HCT116 (cell line): ENCODE measurements around the gene PITPNC1. TPM values are rescaled to one million over a fixed set of nuclear protein-coding genes. Genes with fewer than 3 reads are reported as not detected.

Experiments
- ATAC-seq: fragments of 200-7000 bp; cut with Tn5 transposase; 2 replicates; pipeline ENCODE4 v1.9.1; 2020; ENCODE audit warnings: mild to moderate bottlenecking, moderate library complexity
- BruUV-seq: library from RNA; stranded (reverse); fragments of 400-500 nt; replicated peaks from 2 replicates; lab custom pipeline; 2021; lab: Mats Ljungman, UMichigan
- CTCF ChIA-PET: fragments of 300-600 bp; sonication (Branson Sonifier 250); formaldehyde crosslinking; loops from one replicate; lab custom pipeline; 2021; ENCODE audit warnings: antibody characterized with exemption; lab: Charles Lee
- POLR2A ChIA-PET: fragments of 300-600, 350-600 bp; sonication (Branson Sonifier 250); formaldehyde crosslinking; loops from one replicate; lab custom pipeline; 2021; ENCODE audit warnings: antibody characterized with exemption; lab: Charles Lee
- RAD21 ChIA-PET, 2 experiments: fragments of 300-600 bp; sonication (Branson Sonifier 250); formaldehyde crosslinking; loops; one replicate each; lab custom pipeline; 2023; ENCODE audit warnings: low total read pairs in 2 of 2; ENCODE audit not compliant: uncharacterized antibody in 2 of 2, unreplicated experiment in 2 of 2, low non-redundant PET in 1 of 2; lab: Charles Lee
- DNase-seq: peaks from one replicate; pipeline ENCODE4 v3.0.0-alpha.2; 2010; ENCODE audit warnings: low read depth, low spot score
- H2AFZ ChIP-seq: fragments of 200-600 bp; shearing (Covaris generic), sonication (generic); 2 replicates; pipeline ENCODE4 v1.6.1; 2017; ENCODE audit warnings: low read depth, mixed run types, mixed read lengths, antibody characterized with exemption, low read length; ENCODE audit not compliant: poor library complexity, severe bottlenecking
- H3K27ac ChIP-seq: 2 replicates; pipeline ENCODE4 v1.5.1; 2012; ENCODE audit warnings: low read depth, low read length
- H3K27me3 ChIP-seq: fragments of 200-600 bp; sonication (generic); 2 replicates; pipeline ENCODE4 v1.6.1; 2016; ENCODE audit warnings: mixed run types, low read length, mixed read lengths; ENCODE audit not compliant: insufficient read depth
- H3K36me3 ChIP-seq, 2 experiments: fragments of 200-500 bp in 1 of 2; fragments of 200-600 bp in 1 of 2; sonication (Bioruptor generic) in 1 of 2; sonication (generic) in 1 of 2; 2 replicates each; pipeline versions ENCODE4 v1.5.1 to v1.6.1; 2014 to 2016; ENCODE audit warnings: low read length in 2 of 2, inconsistent platforms in 1 of 2, mixed read lengths in 1 of 2, mixed run types in 1 of 2; ENCODE audit not compliant: insufficient read depth in 2 of 2, control insufficient read depth in 1 of 2
- H3K4me1 ChIP-seq, 2 experiments: fragments of 200-600 bp in 1 of 2; sonication (generic) in 1 of 2; 2 replicates each; pipeline versions ENCODE4 v1.5.1 to v1.6.1; 2012 to 2017; ENCODE audit warnings: low read length in 2 of 2, inconsistent platforms in 1 of 2, mild to moderate bottlenecking in 1 of 2, mixed read lengths in 1 of 2, mixed run types in 1 of 2, moderate library complexity in 1 of 2; ENCODE audit not compliant: insufficient read depth in 2 of 2, control insufficient read depth in 1 of 2
- H3K4me2 ChIP-seq: fragments of 200-600 bp; sonication (generic); 2 replicates; pipeline ENCODE4 v1.6.1; 2017; ENCODE audit warnings: mixed run types, low read length, mixed read lengths
- H3K4me3 ChIP-seq, 2 experiments: fragments of 200-600 bp in 1 of 2; sonication (generic) in 1 of 2; replicated peaks in 1 of 2; 2 replicates each; pipeline ENCODE4 v1.5.1; 2011 to 2016; ENCODE audit warnings: low read length in 2 of 2, control low read depth in 1 of 2, low read depth in 1 of 2, mild to moderate bottlenecking in 1 of 2, mixed read lengths in 1 of 2, mixed run types in 1 of 2
- H3K79me2 ChIP-seq: fragments of 200-600 bp; sonication (generic); 2 replicates; pipeline ENCODE4 v1.6.1; 2017; ENCODE audit warnings: mild to moderate bottlenecking, mixed run types, low read length, moderate library complexity, mixed read lengths; ENCODE audit not compliant: insufficient read depth
- H3K9ac ChIP-seq: fragments of 200-600 bp; sonication (generic); 2 replicates; pipeline ENCODE4 v1.6.1; 2016; ENCODE audit warnings: low read length, mixed read lengths
- H3K9me2 ChIP-seq: fragments of 200-600 bp; sonication (generic), shearing (Covaris generic); 2 replicates; pipeline ENCODE4 v1.6.1; 2017; ENCODE audit warnings: mixed run types, mild to moderate bottlenecking, moderate library complexity; ENCODE audit not compliant: insufficient read depth
- H3K9me3 ChIP-seq, 2 experiments: fragments of 200-500 bp in 1 of 2; fragments of 200-600 bp in 1 of 2; sonication (Bioruptor generic) in 1 of 2; sonication (generic) in 1 of 2; 2 replicates each; pipeline ENCODE4 v1.6.1; 2014 to 2017; ENCODE audit warnings: low read length in 2 of 2, mixed read lengths in 2 of 2, inconsistent platforms in 1 of 2, low read depth in 1 of 2, mild to moderate bottlenecking in 1 of 2, mixed run types in 1 of 2, moderate library complexity in 1 of 2; ENCODE audit not compliant: control insufficient read depth in 1 of 2, insufficient read depth in 1 of 2
- H4K20me1 ChIP-seq: fragments of 200-600 bp; sonication (generic), shearing (Covaris generic); 2 replicates; pipeline ENCODE4 v1.6.1; 2017; ENCODE audit warnings: mixed run types, mild to moderate bottlenecking, moderate library complexity; ENCODE audit not compliant: insufficient read depth
- CEBPB ChIP-seq: IDR thresholded peaks from 2 replicates; pipeline ENCODE4 v1.6.1; 2012; ENCODE audit warnings: low read depth
- EGR1 ChIP-seq: IDR thresholded peaks from 2 replicates; pipeline ENCODE4 v1.6.1; 2012; ENCODE audit warnings: low read depth
- EZH2phosphoT487 ChIP-seq: fragments of 200-600 bp; IDR thresholded peaks from 2 replicates; pipeline ENCODE4 v1.6.1; 2018; ENCODE audit warnings: antibody characterized with exemption, borderline replicate concordance
- JUND ChIP-seq: IDR thresholded peaks from 2 replicates; pipeline ENCODE4 v1.6.1; 2012
- MAX ChIP-seq: IDR thresholded peaks from 2 replicates; pipeline ENCODE4 v1.6.1; 2012
- RAD21 ChIP-seq: IDR thresholded peaks from 2 replicates; pipeline ENCODE4 v1.6.1; 2012; ENCODE audit warnings: low read depth, mild to moderate bottlenecking
- REST ChIP-seq: IDR thresholded peaks from 2 replicates; pipeline ENCODE4 v1.6.1; 2012; ENCODE audit warnings: low read depth
- SP1 ChIP-seq: IDR thresholded peaks from 2 replicates; pipeline ENCODE4 v1.6.1; 2012; ENCODE audit warnings: low read depth
- TCF7L2 ChIP-seq: IDR thresholded peaks from 2 replicates; pipeline ENCODE4 v1.7.0; 2011; ENCODE audit warnings: borderline replicate concordance, inconsistent platforms; ENCODE audit not compliant: insufficient read depth, insufficient read length; ENCODE audit errors: extremely low read depth
- ZFX ChIP-seq: fragments of 450-650 bp; IDR thresholded peaks from 2 replicates; pipeline ENCODE4 v1.6.1; 2017
- ZNF274 ChIP-seq: fragments of 200-500 bp; sonication (Bioruptor generic); IDR thresholded peaks from 2 replicates; pipeline ENCODE4 v1.6.1; 2014; ENCODE audit warnings: mild to moderate bottlenecking, low read depth, low read length, inconsistent platforms
- intact Hi-C: fragments of 100-400 bp; cut with micrococcal nuclease; formaldehyde crosslinking; loops from 2 replicates; pipeline ENCODE4 v1.10.0; 2022
- total RNA-seq: library from RNA; stranded (reverse); gene quantifications from one replicate; pipeline ENCODE4 v1.2.1, GENCODE V29; 2021; ENCODE audit not compliant: unreplicated experiment
- TF ChIP-seq, protein P1 (sequence below), 3 experiments: fragments of 200-600 bp in 1 of 3; sonication (generic) in 1 of 3; IDR thresholded peaks in 2 of 3; conservative IDR thresholded peaks in 1 of 3; 2 replicates each; pipeline ENCODE4 v1.5.1; 2012 to 2017; ENCODE audit warnings: low read depth in 2 of 3, low read length in 2 of 3, antibody characterized with exemption in 1 of 3, borderline replicate concordance in 1 of 3, control low read depth in 1 of 3, mild to moderate bottlenecking in 1 of 3, mixed read lengths in 1 of 3, mixed run types in 1 of 3, moderate library complexity in 1 of 3; ENCODE audit not compliant: insufficient read depth in 1 of 3
- TF ChIP-seq, protein P2 (sequence below): IDR thresholded peaks from 2 replicates; pipeline ENCODE4 v1.6.1; 2011; ENCODE audit warnings: mild to moderate bottlenecking, low read length, moderate library complexity; ENCODE audit not compliant: insufficient replicate concordance; ENCODE audit errors: extremely low read depth

PITPNC1 gene
- total RNA-seq, 1 experiment from 2014 or later = 41.9 TPM

GRCh38 chr17:67663457-67663856, 286.4 kb downstream of the PITPNC1 start (continued):
- TF ChIP-seq, protein P1, sequence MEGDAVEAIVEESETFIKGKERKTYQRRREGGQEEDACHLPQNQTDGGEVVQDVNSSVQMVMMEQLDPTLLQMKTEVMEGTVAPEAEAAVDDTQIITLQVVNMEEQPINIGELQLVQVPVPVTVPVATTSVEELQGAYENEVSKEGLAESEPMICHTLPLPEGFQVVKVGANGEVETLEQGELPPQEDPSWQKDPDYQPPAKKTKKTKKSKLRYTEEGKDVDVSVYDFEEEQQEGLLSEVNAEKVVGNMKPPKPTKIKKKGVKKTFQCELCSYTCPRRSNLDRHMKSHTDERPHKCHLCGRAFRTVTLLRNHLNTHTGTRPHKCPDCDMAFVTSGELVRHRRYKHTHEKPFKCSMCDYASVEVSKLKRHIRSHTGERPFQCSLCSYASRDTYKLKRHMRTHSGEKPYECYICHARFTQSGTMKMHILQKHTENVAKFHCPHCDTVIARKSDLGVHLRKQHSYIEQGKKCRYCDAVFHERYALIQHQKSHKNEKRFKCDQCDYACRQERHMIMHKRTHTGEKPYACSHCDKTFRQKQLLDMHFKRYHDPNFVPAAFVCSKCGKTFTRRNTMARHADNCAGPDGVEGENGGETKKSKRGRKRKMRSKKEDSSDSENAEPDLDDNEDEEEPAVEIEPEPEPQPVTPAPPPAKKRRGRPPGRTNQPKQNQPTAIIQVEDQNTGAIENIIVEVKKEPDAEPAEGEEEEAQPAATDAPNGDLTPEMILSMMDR (IDR thresholded peaks at IDR 0.05 in 2 of 3, conservative IDR thresholded peaks at IDR 0.05 in 1 of 3; ENCODE audit: borderline replicate concordance in 1 of 3, insufficient read depth in 1 of 3, low read depth in 2 of 3, low read length in 2 of 3) = peak in 2 of 3 experiments; percentile 8 to 40; a peak in 3 of 6 replicates
- TF ChIP-seq ZFX = no peak
- TF ChIP-seq RAD21 = peak; percentile 36
- no peak for TF ChIP-seq MAX

- no peak overlapping the region for H3K27ac ChIP-seq
- CTCF ChIA-PET = no interaction called here
These were observed 288.9 kb downstream of the PITPNC1 start for GRCh38 chr17:67666028-67666427.

More at GRCh38 chr17:67666028-67666427, 288.9 kb downstream of the PITPNC1 start:
- Histone ChIP-seq H3K79me2 (no peaks in the 10 kb centered on the region), H3K9me2 (no peaks in the 10 kb centered on the region), H3K9me3 (no peaks in the 10 kb centered on the region), H3K27me3 (no peaks in the 10 kb centered on the region), H4K20me1 (no peaks in the 10 kb centered on the region), H2AFZ (no peak overlapping the region), H3K4me1 (no peaks in the 10 kb centered on the region), H3K9ac (no peak overlapping the region), H3K4me2 (no peak overlapping the region), H3K36me3 (no peaks in the 10 kb centered on the region), H3K4me3 (no peak overlapping the region)
- ChIA-PET RAD21 (no interaction called here), POLR2A (no interaction called here)
- DNase-seq (no peak), ATAC-seq (no peak)
- TF ChIP-seq CEBPB (no peak), JUND (no peak), TCF7L2 (no peak), EGR1 (no peak), SP1 (no peak), ZNF274 (no peak), REST (no peak), EZH2phosphoT487 (no peak)
- TF ChIP-seq, protein P2, sequence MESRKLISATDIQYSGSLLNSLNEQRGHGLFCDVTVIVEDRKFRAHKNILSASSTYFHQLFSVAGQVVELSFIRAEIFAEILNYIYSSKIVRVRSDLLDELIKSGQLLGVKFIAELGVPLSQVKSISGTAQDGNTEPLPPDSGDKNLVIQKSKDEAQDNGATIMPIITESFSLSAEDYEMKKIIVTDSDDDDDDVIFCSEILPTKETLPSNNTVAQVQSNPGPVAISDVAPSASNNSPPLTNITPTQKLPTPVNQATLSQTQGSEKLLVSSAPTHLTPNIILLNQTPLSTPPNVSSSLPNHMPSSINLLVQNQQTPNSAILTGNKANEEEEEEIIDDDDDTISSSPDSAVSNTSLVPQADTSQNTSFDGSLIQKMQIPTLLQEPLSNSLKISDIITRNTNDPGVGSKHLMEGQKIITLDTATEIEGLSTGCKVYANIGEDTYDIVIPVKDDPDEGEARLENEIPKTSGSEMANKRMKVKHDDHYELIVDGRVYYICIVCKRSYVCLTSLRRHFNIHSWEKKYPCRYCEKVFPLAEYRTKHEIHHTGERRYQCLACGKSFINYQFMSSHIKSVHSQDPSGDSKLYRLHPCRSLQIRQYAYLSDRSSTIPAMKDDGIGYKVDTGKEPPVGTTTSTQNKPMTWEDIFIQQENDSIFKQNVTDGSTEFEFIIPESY = no peak
- no TSS peak for BruUV-seq
- intact Hi-C loops = no loop called here
